ENCODE data around the gene BICRA. TPM values are rescaled to one million over a fixed set of nuclear protein-coding genes. Genes with fewer than 3 reads are reported as not detected.
A peak's percentile ranks its signal among the peaks of the same experiment; 100 is the strongest.
"Not testable (repeated sequence)": the region's sequence is repeated elsewhere in the genome, so short reads cannot be mapped to it uniquely, and the experiment has no call there.

Gene BICRA
- total RNA-seq, 2 donors from 2014 or later: 32.1 to 34.8 TPM

DNA sequence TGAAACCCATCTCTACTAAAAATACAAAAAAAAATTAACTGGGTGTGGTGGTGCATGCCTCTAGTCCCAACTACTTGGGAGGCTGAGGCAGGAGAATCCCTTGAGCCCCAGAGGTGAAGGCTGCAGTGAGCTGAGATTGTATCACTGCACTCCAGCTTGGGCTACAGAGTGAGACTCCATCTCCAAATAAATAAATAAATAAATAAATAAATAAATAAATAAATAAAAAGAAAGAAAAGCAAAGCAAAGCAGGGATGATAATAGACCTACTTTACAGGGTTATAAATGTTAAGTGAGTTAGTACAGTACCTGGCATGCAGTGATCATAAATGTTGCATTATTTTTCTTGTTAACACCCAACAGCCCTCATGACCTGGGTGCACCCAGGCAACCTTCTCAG is 105.9 kb downstream of the BICRA start:
- not testable (repeated sequence) for H3K27ac Mint-ChIP-seq; ATAC-seq; H3K4me3 Mint-ChIP-seq; H3K4me1 Mint-ChIP-seq; DNase-seq; H3K9me3 ChIP-seq (ENCODE audit: control insufficient read depth, low read length, poor library complexity, severe bottlenecking)
- peaks cover 12% of the 10 kb centered on the region for H3K36me3 Mint-ChIP-seq (ENCODE audit: low read depth)
- H3K27me3 Mint-ChIP-seq: peaks cover 49% of the 10 kb centered on the region

DNA sequence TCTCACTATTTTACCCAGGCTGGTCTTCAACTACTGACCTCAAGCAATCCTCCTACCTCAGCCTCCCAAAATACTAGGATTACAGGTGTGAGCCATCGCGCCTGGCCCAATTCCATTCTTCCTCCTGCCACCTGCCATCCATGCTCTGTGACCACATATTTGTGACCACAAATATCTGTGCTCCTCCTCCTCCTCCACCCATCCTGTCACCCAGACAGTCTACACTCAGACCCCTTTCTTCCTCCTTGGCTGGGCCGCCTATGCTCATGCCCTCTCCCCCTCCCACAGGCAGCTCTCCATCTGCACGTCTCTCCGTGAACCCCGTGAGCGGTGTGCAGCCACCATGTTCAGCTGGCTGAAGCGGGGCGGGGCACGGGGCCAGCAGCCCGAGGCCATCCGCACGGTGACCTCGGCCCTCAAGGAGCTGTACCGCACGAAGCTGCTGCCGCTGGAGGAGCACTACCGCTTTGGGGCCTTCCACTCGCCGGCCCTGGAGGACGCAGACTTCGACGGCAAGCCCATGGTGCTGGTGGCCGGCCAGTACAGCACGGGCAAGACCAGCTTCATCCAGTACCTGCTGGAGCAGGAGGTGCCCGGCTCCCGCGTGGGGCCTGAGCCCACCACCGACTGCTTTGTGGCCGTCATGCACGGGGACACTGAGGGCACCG is 107.5 kb downstream of the BICRA start:
- ATAC-seq (no peak), DNase-seq (no peak)
- Mint-ChIP-seq H3K4me1 (peaks cover 11% of the 10 kb centered on the region), H3K4me3 (no peak overlapping the region), H3K36me3 (ENCODE audit: low read depth) (peaks cover 17% of the 10 kb centered on the region), H3K27ac (no peak overlapping the region), H3K27me3 (peaks cover 59% of the 10 kb centered on the region)
- no peaks in the 10 kb centered on the region for H3K9me3 ChIP-seq (ENCODE audit: control insufficient read depth, low read length, poor library complexity, severe bottlenecking)

DNA sequence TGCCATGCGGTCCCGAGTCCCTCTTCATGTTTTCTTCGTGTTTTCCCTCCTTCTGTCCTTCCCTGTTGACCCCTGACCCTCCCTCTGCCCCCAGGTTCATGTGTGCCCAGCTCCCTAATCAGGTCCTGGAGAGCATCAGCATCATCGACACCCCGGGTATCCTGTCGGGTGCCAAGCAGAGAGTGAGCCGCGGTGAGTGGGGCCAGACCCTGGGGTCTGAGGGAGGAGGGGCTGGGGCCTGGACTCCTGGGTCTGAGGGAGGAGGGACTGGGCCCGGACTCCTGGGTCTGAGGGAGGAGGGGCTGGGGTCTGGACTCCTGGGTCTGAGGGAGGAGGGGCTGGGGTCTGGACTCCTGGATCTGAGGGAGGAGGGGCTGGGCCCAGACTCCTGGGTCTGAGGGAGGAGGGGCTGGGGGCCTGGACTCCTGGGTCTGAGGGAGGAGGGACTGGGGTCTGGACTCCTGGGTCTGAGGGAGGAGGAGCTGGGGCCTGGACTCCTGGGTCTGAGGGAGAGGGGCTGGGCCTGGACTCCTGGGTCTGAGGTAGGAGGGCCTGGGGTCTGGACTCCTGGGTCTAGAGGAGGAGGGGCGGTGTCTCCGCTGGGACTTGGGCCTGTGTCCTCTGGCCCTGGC is 109.6 kb downstream of the BICRA start:
- Mint-ChIP-seq H3K27me3 (peaks cover 60% of the 10 kb centered on the region), H3K36me3 (ENCODE audit: low read depth) (peaks cover 12% of the 10 kb centered on the region)
- not testable (repeated sequence) for ATAC-seq; H3K4me3 Mint-ChIP-seq; DNase-seq; H3K27ac Mint-ChIP-seq; H3K4me1 Mint-ChIP-seq; H3K9me3 ChIP-seq (ENCODE audit: control insufficient read depth, low read length, poor library complexity, severe bottlenecking)

DNA sequence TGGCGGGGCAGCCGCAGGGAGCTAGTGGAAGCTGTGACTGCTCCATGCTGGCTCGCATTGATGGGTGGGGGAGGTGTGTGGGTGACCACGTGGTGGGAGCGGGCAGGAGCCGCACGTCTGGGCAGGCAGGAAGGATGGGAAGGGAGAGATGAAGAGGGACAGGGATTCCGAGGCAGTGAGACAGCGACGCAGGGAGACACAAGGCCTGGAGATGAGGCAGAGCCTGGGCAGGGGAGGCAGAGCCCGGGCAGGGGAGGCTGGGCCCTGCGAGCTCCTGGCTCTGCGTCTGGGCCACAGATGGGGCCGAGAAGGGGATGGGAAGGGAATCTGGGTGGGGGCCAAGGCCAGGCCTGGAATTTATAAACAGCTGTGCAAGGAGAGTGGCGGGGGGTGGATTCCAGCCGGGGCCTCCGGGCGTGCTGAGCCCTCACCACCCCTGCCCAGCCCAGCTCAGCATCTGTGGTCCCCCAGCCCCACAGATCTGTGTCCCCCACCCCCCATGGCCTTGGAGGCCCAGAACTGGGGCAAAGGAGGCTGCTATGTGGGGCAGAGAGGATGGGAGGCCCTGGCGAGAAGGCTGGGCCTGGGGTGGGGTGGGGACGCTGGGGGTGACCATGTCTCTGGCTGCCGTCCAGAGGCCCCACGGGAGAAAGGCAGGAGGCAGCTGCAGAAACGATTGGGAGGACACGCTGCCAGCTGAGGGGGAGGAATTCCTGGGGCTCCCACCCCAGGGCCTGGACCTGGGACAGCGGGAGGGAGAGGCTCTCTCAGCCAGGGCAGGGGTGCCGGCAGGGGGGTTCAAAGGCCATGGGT is 110.3 kb downstream of the BICRA start:
- H3K9me3 ChIP-seq (ENCODE audit: control insufficient read depth, low read length, poor library complexity, severe bottlenecking): no peaks in the 10 kb centered on the region
- H3K4me3 Mint-ChIP-seq: no peak overlapping the region
- H3K27me3 Mint-ChIP-seq: peaks cover 57% of the 10 kb centered on the region
- no peak for DNase-seq
- peaks cover 5% of the 10 kb centered on the region for H3K4me1 Mint-ChIP-seq
- H3K27ac Mint-ChIP-seq: no peak overlapping the region
- no peak for ATAC-seq
- H3K36me3 Mint-ChIP-seq (ENCODE audit: low read depth): peaks cover 6% of the 10 kb centered on the region

DNA sequence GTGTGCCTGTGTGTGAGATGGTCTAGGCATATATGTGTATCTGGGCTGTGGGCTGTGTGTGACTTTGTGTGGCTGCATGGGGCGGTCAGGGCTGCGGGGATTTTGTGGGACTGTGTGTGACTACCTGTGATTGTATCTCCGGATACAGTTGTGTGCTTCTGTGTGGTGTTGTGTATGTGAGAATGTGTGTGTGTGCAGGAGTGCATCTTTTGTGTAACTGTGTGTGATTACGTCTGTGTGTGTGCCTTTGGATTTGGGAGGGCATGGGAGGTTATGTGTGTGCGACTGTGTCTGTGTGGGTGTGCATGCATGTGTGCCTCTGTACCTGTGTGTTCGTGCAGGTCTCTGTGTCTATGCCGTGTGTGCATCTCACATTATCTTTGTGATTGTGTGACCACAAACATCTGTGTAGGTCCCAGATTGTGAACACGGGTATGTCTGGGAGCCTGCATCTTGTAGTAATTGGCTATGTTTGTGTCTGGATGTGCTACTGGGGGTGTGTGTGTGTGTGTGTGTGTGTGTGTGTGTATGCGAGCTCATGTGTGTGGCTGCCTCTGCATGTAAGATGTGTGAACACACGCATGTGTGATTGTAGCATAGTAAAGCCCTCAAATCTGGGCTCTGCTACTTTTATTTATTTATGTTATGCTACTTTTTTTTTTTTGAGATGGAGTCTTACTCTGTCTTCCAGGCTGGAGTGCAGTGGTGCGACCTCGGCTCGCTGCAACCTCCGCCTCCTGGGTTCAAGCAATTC is 111.9 kb downstream of the BICRA start:
- H3K4me3 Mint-ChIP-seq: no peak overlapping the region
- H3K9me3 ChIP-seq (ENCODE audit: control insufficient read depth, low read length, poor library complexity, severe bottlenecking): no peaks in the 10 kb centered on the region
- H3K4me1 Mint-ChIP-seq: peaks cover 5% of the 10 kb centered on the region
- no peak for ATAC-seq
- peaks cover 6% of the 10 kb centered on the region for H3K36me3 Mint-ChIP-seq (ENCODE audit: low read depth)
- no peak overlapping the region for H3K27ac Mint-ChIP-seq
- H3K27me3 Mint-ChIP-seq: peaks cover 51% of the 10 kb centered on the region
- DNase-seq: no peak

DNA sequence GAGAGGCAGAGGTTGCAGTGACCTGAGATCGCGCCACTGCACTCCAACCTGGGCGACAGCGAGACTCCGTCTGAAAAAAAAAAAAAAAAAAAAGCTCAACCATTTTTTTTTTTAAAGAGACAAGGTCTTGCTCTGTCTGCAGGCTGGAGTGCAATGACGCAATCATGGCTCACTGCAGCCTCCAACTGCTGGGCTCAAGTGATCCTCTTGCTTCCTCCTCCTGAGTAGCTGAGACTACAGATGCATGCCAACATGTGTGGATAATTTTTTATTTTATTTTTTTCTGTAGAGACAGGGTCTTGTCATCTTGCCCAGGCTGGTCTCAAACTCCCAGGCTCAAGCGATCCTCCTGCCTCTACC is 114.6 kb downstream of the BICRA start:
- peaks cover 41% of the 10 kb centered on the region for H3K27me3 Mint-ChIP-seq
- no peak for DNase-seq
- H3K9me3 ChIP-seq (ENCODE audit: control insufficient read depth, low read length, poor library complexity, severe bottlenecking): no peaks in the 10 kb centered on the region
- no peak for ATAC-seq
- no peak overlapping the region for H3K27ac Mint-ChIP-seq
- H3K4me1 Mint-ChIP-seq: peaks cover 7% of the 10 kb centered on the region
- H3K4me3 Mint-ChIP-seq: no peak overlapping the region
- peaks cover 10% of the 10 kb centered on the region for H3K36me3 Mint-ChIP-seq (ENCODE audit: low read depth)

DNA sequence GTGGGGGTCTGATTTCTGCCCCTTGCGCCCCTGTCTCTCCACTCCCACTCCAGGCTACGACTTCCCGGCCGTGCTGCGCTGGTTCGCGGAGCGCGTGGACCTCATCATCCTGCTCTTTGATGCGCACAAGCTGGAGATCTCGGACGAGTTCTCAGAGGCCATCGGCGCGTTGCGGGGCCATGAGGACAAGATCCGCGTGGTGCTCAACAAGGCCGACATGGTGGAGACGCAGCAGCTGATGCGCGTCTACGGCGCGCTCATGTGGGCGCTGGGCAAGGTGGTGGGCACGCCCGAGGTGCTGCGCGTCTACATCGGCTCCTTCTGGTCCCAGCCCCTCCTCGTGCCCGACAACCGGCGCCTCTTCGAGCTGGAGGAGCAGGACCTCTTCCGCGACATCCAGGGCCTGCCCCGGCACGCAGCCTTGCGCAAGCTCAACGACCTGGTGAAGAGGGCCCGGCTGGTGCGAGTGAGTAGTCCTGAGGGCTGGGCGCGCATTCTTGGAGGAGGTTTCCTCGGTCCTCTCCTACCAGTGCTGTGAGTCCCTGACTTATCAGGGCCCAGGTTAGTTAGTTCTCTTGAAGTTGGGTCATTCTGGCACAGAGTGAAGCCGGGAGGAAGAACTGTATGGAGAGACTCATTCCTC is 116.9 kb downstream of the BICRA start:
- no peak for ATAC-seq
- Mint-ChIP-seq H3K27ac (no peak overlapping the region), H3K4me3 (no peak overlapping the region), H3K36me3 (ENCODE audit: low read depth) (peaks cover 4% of the 10 kb centered on the region), H3K4me1 (peaks cover 13% of the 10 kb centered on the region), H3K27me3 (peaks cover 49% of the 10 kb centered on the region)
- no peaks in the 10 kb centered on the region for H3K9me3 ChIP-seq (ENCODE audit: control insufficient read depth, low read length, poor library complexity, severe bottlenecking)
- no peak for DNase-seq

DNA sequence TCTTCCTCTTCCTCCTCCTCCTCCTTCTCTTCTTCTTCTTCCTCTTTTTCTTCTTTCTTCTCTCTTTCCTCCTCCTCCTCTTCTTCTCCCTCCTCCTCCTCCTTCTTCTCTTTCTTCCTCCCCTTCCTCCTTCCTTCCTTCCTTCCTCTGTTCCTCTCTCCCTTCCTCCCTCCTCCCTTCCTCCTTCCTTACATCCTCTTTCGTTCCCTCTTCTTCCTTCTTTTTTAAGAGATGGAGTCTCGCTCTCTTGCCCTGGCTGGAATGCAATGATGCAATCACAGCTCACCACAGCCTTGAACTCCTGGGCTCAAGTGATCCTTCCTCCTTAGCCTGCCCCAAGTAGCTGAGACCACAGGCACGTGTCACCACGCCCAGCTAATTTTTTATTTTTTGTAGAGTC is 117.5 kb downstream of the BICRA start:
- Mint-ChIP-seq H3K27ac (no peak overlapping the region), H3K4me3 (no peak overlapping the region), H3K4me1 (peaks cover 13% of the 10 kb centered on the region), H3K36me3 (ENCODE audit: low read depth) (peaks cover 4% of the 10 kb centered on the region), H3K27me3 (peaks cover 47% of the 10 kb centered on the region)
- no peak for DNase-seq
- no peak for ATAC-seq
- no peaks in the 10 kb centered on the region for H3K9me3 ChIP-seq (ENCODE audit: control insufficient read depth, low read length, poor library complexity, severe bottlenecking)

DNA sequence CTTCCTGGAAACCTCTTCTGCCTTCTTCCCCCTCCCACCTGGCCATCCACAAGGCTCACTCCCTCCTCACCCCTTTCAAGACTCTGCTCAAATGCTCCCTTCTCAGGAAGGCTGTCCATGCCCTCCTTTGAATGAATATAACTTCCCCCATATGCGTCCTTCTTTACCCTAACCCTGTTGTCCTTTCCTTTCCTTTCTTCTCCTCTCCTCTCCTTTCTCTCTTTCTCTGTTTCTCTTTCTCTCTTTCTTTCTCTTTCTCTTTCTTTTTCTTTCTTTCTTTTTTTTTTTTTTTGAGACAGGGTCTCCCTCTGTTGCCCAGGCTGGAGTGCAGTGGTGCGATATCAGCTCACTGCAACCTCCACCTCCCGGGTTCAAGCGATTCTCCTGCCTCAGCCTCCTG is 119.4 kb downstream of the BICRA start:
- peak overlapping the region; percentile 75 for H3K4me3 Mint-ChIP-seq
- H3K27ac Mint-ChIP-seq; H3K36me3 Mint-ChIP-seq (ENCODE audit: low read depth): not testable (repeated sequence)

DNA sequence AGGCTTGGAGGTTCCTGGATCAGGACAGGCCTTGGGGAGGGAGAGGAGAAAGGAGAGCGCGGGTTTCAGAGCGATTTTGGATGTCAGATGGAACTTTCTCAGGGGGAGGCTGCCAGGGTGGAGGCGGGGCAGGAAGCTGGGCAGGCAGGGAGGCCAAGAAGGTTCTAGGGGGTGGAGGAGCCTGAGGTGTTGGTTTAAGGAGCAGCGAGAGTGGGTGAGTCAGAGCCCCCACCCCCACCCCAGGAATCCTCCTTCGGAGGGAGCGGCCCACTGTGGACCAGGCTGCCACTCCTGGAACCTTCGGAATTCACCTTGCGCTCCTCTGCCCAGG is 120.5 kb downstream of the BICRA start:
- DNase-seq: no peak
- ATAC-seq: peak; percentile 36
- H3K4me3 Mint-ChIP-seq: peak overlapping the region; percentile 77
- peaks cover 4% of the 10 kb centered on the region for H3K36me3 Mint-ChIP-seq (ENCODE audit: low read depth)
- no peaks in the 10 kb centered on the region for H3K9me3 ChIP-seq (ENCODE audit: control insufficient read depth, low read length, poor library complexity, severe bottlenecking)
- peaks cover 19% of the 10 kb centered on the region for H3K4me1 Mint-ChIP-seq
- peaks cover 39% of the 10 kb centered on the region for H3K27me3 Mint-ChIP-seq
- H3K27ac Mint-ChIP-seq: no peak overlapping the region

More for the DNA sequence above, 119.4 kb downstream of the BICRA start:
- ATAC-seq; H3K9me3 ChIP-seq (ENCODE audit: control insufficient read depth, low read length, poor library complexity, severe bottlenecking); DNase-seq: not testable (repeated sequence)
- Mint-ChIP-seq H3K4me1 (peaks cover 13% of the 10 kb centered on the region), H3K27me3 (peaks cover 37% of the 10 kb centered on the region)

DNA sequence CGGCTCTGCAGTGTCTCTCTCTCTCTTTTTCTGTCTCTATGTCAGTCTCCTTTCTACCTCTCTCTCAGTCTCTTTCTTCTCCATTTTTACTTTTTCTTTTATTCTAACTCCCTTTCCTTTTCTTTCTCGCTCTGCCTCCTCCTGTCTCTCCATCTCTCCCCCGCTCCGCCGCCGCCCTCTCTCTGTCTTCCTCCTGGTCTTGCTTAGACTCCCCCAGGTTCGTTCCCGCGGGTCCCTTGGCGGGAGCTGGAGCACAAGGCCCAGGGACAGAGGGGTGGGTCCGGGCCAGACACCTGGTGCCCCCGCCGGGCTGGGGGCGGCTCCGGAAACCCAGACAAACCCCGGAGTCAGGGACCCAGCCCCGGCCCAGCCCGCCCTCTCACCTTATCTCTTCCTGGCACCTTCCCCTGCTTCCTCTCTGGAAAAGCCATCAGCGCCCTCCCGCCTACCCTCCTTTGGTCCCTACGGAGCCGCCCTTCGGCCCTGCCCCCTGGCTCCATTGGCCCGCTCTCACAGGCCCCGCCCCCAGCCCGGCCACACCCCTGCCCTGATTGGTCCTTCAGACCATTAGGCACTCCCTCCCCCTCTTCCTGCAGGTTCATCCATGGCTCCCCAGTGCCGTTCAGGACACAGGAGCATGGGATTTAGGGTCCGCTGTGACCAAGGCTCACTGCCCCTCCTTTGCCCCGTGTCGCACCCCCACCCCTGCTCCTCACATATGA is 121.0 kb downstream of the BICRA start:
- DNase-seq (no peak), ATAC-seq (peak; percentile 72)
- peaks cover 38% of the 10 kb centered on the region for H3K27me3 Mint-ChIP-seq
- no peaks in the 10 kb centered on the region for H3K9me3 ChIP-seq (ENCODE audit: control insufficient read depth, low read length, poor library complexity, severe bottlenecking)
- peaks cover 4% of the 10 kb centered on the region for H3K36me3 Mint-ChIP-seq (ENCODE audit: low read depth)
- H3K4me1 Mint-ChIP-seq: peaks cover 19% of the 10 kb centered on the region
- H3K27ac Mint-ChIP-seq: no peak overlapping the region
- H3K4me3 Mint-ChIP-seq: peak overlapping the region; percentile 77

DNA sequence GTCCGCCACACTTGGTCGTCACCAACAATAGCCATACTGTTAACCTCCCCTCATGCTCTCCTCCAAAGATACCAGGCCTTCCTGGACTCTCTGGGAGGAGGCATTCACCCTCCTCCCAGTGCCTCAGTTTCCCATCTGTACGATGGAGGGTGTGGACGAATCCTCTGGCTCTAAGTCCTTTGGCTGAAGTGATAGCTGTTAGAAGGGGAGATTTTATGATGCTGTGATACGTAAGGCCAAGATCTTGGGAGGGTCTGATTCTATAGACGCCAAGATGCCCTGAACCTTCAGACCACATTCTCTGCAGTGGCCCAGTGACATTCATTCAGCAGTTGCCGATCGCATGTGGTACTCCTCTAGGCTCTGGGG is 121.6 kb downstream of the BICRA start:
- no peak for DNase-seq
- Mint-ChIP-seq H3K4me1 (peaks cover 19% of the 10 kb centered on the region), H3K36me3 (ENCODE audit: low read depth) (peaks cover 4% of the 10 kb centered on the region), H3K27ac (no peak overlapping the region), H3K27me3 (peaks cover 38% of the 10 kb centered on the region), H3K4me3 (peak overlapping the region; percentile 77)
- H3K9me3 ChIP-seq (ENCODE audit: control insufficient read depth, low read length, poor library complexity, severe bottlenecking): no peaks in the 10 kb centered on the region
- no peak for ATAC-seq

All from T-helper 17 cell (primary cell).